GM13977 (cell line): Measurements from ENCODE around the gene SLC24A1.

Experiments
- DNase-seq: peaks from one replicate; pipeline ENCODE4 v3.0.0; 2012; ENCODE audit warnings: low spot score
- in situ Hi-C: fragments of 300-500 bp; cut with MboI; formaldehyde crosslinking; loops from one replicate; pipeline ENCODE4 v1.12.0; 2022; ENCODE audit warnings: low sequenced_read_pairs, low pct_unique_long_range_greater_than_20kb, mixed read lengths, inconsistent platforms; ENCODE audit not compliant: unreplicated experiment
- TF ChIP-seq, protein P1 (sequence below): IDR thresholded peaks from 2 replicates; pipeline ENCODE4 v1.5.1; 2012; ENCODE audit warnings: mild to moderate bottlenecking, control low read depth; ENCODE audit not compliant: insufficient read depth; ENCODE audit errors: extremely low read depth, missing control alignments

Gene SLC24A1

DNA sequence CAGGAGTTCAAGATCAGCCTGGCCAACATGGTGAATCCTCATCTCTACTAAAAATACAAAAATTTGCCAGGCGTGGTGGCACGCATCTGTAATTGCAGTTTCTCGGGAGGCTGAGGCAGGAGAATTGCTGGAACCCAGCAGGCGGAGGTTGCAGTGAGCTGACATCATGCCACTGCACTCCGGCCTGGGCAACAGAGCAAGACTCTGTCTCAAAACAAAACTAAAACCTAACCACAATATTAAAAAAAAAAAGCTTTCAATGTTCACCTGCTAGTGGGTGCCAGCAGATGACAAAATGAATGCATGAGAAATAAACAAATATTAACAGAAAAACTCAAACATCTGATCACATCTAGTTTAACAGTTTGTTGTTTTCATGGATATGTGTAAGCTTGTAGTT lies 9.0 kb downstream of the SLC24A1 start:
- in situ Hi-C loops = loop anchor here (10.0 kb wide), 1 partner anchor 224 kb away; no protein-coding TSS in a partner anchor
- DNase-seq = no peak
- TF ChIP-seq, protein P1, sequence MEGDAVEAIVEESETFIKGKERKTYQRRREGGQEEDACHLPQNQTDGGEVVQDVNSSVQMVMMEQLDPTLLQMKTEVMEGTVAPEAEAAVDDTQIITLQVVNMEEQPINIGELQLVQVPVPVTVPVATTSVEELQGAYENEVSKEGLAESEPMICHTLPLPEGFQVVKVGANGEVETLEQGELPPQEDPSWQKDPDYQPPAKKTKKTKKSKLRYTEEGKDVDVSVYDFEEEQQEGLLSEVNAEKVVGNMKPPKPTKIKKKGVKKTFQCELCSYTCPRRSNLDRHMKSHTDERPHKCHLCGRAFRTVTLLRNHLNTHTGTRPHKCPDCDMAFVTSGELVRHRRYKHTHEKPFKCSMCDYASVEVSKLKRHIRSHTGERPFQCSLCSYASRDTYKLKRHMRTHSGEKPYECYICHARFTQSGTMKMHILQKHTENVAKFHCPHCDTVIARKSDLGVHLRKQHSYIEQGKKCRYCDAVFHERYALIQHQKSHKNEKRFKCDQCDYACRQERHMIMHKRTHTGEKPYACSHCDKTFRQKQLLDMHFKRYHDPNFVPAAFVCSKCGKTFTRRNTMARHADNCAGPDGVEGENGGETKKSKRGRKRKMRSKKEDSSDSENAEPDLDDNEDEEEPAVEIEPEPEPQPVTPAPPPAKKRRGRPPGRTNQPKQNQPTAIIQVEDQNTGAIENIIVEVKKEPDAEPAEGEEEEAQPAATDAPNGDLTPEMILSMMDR = no peak

DNA sequence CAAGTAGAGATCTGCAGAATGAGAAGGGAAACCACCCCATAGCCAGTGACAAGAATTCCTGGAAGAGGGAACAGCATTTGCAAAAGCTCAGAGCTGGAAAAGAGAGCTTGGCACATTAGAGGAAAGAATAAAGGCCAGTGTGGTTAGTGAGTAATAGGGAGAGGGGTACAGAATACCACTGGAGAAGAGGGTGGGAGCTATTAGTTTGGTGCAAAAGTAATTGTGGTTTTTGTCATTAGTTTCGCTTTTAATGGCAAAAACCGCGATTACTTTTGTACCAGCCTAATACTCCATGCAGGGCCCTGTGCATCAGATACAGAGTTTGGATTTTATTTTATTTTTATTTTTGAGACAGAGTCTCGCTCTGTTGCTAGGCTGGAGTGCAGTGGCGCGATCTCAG lies 9.8 kb downstream of the SLC24A1 start:
- in situ Hi-C loops = loop anchor here (10.0 kb wide), 1 partner anchor 223 kb away; no protein-coding TSS in a partner anchor
- DNase-seq = no peak
- TF ChIP-seq, protein P1 = no peak

DNA sequence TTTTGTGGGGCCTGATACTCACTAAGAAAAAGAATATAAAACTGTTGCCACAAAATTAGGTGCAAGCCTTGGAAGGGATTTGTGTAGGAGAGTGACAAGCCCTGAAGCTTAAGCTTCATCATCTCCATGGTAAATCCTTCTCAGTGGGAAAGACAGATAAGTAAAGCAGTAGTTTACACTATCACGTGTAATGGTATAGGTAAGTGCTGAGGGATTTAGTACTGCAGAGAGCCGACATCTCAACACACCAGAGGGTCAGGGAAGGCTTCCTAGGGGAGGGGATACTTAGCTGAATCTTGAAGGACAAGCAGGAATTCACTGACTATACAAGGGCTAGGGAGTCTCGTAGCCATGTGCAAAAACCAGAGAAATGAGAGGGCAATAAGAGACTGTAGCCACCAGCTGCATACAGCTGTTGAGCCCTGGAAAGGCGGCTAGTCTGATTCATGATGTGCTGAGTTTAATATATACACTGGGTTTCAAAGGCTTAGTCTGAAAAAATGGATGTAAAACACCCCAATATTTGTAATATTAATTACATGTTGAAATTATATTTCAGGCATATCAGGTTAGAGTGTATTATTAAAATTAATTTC lies 11.1 kb downstream of the SLC24A1 start:
- in situ Hi-C loops = loop anchor here (10.0 kb wide), 1 partner anchor 222 kb away; no protein-coding TSS in a partner anchor
- no peak for DNase-seq
- TF ChIP-seq, protein P1 = no peak

DNA sequence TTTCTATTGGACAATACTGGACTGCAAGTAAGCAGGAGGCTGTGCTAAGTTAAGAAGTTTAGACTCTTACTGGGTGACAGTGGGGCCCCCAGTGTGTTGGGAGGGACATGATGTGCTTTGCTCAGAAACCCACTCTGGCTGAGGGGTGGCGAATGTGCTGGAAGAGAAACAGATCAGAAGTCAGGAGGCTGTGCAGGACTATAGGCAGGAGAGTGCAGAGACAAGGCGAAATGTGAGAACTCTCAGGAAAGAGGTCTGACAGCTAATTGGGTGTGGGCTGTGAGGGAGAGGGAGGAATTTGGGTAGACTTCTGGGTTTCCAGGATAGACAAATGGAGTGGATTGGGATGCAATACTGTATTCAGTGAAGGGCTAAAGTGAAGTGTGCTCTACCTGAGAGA lies 12.0 kb downstream of the SLC24A1 start:
- no peak for DNase-seq
- TF ChIP-seq, protein P1 = no peak
- in situ Hi-C loops = loop anchor here (10.0 kb wide), 1 partner anchor 221 kb away; no protein-coding TSS in a partner anchor

DNA sequence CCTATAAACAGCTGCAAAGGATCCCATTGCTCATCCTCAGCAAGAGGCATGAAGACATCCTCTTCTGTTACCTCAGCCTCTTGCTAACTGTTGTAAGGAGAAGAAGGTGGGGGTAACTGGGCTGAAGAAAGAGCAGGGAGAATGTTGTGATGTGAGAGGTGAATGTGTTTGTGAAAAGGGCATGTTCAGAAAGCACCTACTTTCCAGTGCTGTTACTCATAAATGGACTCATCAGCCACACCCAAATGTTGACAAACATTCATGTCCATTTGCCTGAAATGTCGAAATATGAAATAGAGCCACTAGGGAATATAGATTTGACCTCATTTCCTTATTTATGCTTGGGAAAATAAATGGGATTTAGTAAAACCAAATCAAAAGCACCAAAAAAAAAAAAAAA lies 12.6 kb downstream of the SLC24A1 start:
- TF ChIP-seq, protein P1 = no peak
- in situ Hi-C loops = loop anchor here (10.0 kb wide), 1 partner anchor 220 kb away; no protein-coding TSS in a partner anchor
- DNase-seq = no peak

DNA sequence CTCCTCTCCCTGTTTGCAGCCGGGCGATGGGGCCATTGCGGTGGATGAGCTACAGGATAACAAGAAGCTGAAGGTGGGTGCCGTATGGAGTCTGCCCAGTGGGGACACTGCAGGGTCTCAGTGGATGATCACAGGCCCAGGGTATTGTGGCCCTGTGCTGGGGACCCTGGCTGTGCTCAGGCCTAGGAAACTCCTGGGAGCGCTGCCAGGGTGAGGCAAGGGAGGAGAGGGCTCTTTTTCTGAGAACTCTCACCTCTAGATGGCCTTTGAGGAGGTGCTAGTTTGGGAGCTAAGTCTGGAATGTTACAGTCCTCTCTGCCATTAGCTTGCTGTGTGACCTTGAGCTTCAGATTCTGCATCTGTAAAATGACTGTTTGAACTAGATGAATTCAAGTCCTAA lies 16.4 kb downstream of the SLC24A1 start:
- in situ Hi-C loops = loop anchor here (10.0 kb wide), 1 partner anchor 217 kb away; no protein-coding TSS in a partner anchor
- no peak for DNase-seq

More for the DNA sequence above, 16.4 kb downstream of the SLC24A1 start:
- TF ChIP-seq, protein P1 = no peak
